IMR-90 (cell line): ENCODE measurements around the gene PHF21B. TPM values are rescaled to one million over a fixed set of nuclear protein-coding genes. Genes with fewer than 3 reads are reported as not detected.

Experiments used
- ATAC-seq: fragments of 200-7000 bp; cut with Tn5 transposase; 2 replicates; pipeline ENCODE4 v1.9.1; 2020; ENCODE audit warnings: low read depth, mild to moderate bottlenecking, moderate library complexity
- BruUV-seq: library from RNA; stranded (reverse); fragments of 400-500 nt; replicated peaks from 2 replicates; lab custom pipeline; 2021; lab: Mats Ljungman, UMichigan
- CTCF ChIA-PET: fragments of 300-600 bp; formaldehyde crosslinking; extraction: SDS; loops from one replicate; lab custom pipeline; 2021; ENCODE audit warnings: antibody characterized with exemption; lab: Yijun Ruan, JAX
- POLR2A ChIA-PET: fragments of 300-600 bp; sonication (Branson Sonifier 250); formaldehyde crosslinking; loops from one replicate; lab custom pipeline; 2022; ENCODE audit warnings: antibody characterized with exemption; ENCODE audit not compliant: unreplicated experiment; lab: Charles Lee
- DNase-seq: peaks from one replicate; pipeline ENCODE4 v3.0.0; 2013
- H2AFZ ChIP-seq: replicated peaks from 2 replicates; pipeline ENCODE3; 2013; ENCODE audit warnings: low read length, mild to moderate bottlenecking; ENCODE audit not compliant: poor library complexity
- H2AK5ac ChIP-seq: 2 replicates; pipeline ENCODE4 v1.6.1; 2013; ENCODE audit warnings: low read depth, low read length, inconsistent platforms
- H2AK9ac ChIP-seq: replicated peaks from 2 replicates; pipeline ENCODE3; 2013; ENCODE audit warnings: mild to moderate bottlenecking, low read depth, low read length, moderate library complexity; ENCODE audit not compliant: poor library complexity
- H2BK120ac ChIP-seq: 2 replicates; pipeline ENCODE4 v1.6.1; 2013; ENCODE audit warnings: low read depth, low read length, inconsistent platforms
- H2BK15ac ChIP-seq: 3 replicates; pipeline ENCODE4 v1.6.1; 2013; ENCODE audit warnings: low read depth, low read length, inconsistent platforms
- H2BK20ac ChIP-seq: 2 replicates; pipeline ENCODE4 v1.6.1; 2013; ENCODE audit warnings: low read depth, mild to moderate bottlenecking, inconsistent platforms, low read length, moderate library complexity
- H2BK5ac ChIP-seq: 2 replicates; pipeline ENCODE4 v1.6.1; 2013; ENCODE audit warnings: mild to moderate bottlenecking, low read depth, low read length, inconsistent platforms; ENCODE audit not compliant: poor library complexity, severe bottlenecking
- H3K14ac ChIP-seq: replicated peaks from 2 replicates; pipeline ENCODE4 v1.6.1; 2013; ENCODE audit warnings: low read depth, low read length, inconsistent platforms
- H3K18ac ChIP-seq: 2 replicates; pipeline ENCODE4 v1.6.1; 2013; ENCODE audit warnings: low read depth, low read length, control low read depth
- H3K23ac ChIP-seq: 2 replicates; pipeline ENCODE4 v1.6.1; 2013; ENCODE audit warnings: low read depth, low read length, inconsistent platforms
- H3K27ac ChIP-seq: 2 replicates; pipeline ENCODE4 v1.5.1; 2013; ENCODE audit warnings: mild to moderate bottlenecking, control low read depth, low read length; ENCODE audit not compliant: insufficient read depth
- H3K27me3 ChIP-seq: 2 replicates; pipeline ENCODE4 v1.6.1; 2013; ENCODE audit warnings: low read length; ENCODE audit not compliant: control insufficient read depth, insufficient read depth
- H3K36me3 ChIP-seq: 2 replicates; pipeline ENCODE4 v1.6.1; 2013; ENCODE audit warnings: low read length, mixed read lengths; ENCODE audit not compliant: control insufficient read depth, insufficient read depth
- H3K4ac ChIP-seq: 2 replicates; pipeline ENCODE4 v1.6.1; 2013; ENCODE audit warnings: low read depth, low read length, inconsistent platforms
- H3K4me1 ChIP-seq: 2 replicates; pipeline ENCODE4 v1.6.1; 2013; ENCODE audit warnings: low read length, mixed read lengths; ENCODE audit not compliant: control insufficient read depth, insufficient read depth
- H3K4me2 ChIP-seq: 2 replicates; pipeline ENCODE4 v1.6.1; 2013; ENCODE audit warnings: low read depth, mild to moderate bottlenecking, control low read depth, low read length, moderate library complexity
- H3K4me3 ChIP-seq: 2 replicates; pipeline ENCODE4 v1.5.1; 2013; ENCODE audit warnings: low read depth, mild to moderate bottlenecking, control low read depth, low read length, moderate library complexity; ENCODE audit not compliant: insufficient read depth
- H3K56ac ChIP-seq: 2 replicates; pipeline ENCODE4 v1.6.1; 2013; ENCODE audit warnings: low read length, inconsistent platforms; ENCODE audit not compliant: insufficient read depth; ENCODE audit errors: extremely low read depth
- H3K79me1 ChIP-seq, 2 experiments: 2 replicates each; pipeline ENCODE4 v1.6.1; 2013; ENCODE audit warnings: low read length in 2 of 2, inconsistent platforms in 1 of 2, low read depth in 1 of 2
- H3K9ac ChIP-seq: 2 replicates; pipeline ENCODE4 v1.6.1; 2013; ENCODE audit warnings: low read depth, low read length, control low read depth
- H3K9me1 ChIP-seq: 2 replicates; pipeline ENCODE4 v1.6.1; 2013; ENCODE audit warnings: low read length, inconsistent platforms; ENCODE audit not compliant: insufficient read depth
- H3K9me3 ChIP-seq: 2 replicates; pipeline ENCODE4 v1.6.1; 2013; ENCODE audit warnings: low read length; ENCODE audit not compliant: control insufficient read depth, insufficient read depth
- H4K20me1 ChIP-seq: 2 replicates; pipeline ENCODE4 v1.6.1; 2013; ENCODE audit warnings: low read length, inconsistent platforms; ENCODE audit not compliant: insufficient read depth
- H4K5ac ChIP-seq: 2 replicates; pipeline ENCODE4 v1.6.1; 2013; ENCODE audit warnings: mild to moderate bottlenecking, low read depth, low read length, control low read depth
- H4K8ac ChIP-seq, 2 experiments: 2 replicates each; pipeline ENCODE4 v1.6.1; 2013; ENCODE audit warnings: low read depth in 2 of 2, low read length in 2 of 2, control low read depth in 1 of 2, inconsistent platforms in 1 of 2
- H4K91ac ChIP-seq: 2 replicates; pipeline ENCODE4 v1.6.1; 2013; ENCODE audit warnings: low read depth, low read length, inconsistent platforms; ENCODE audit not compliant: insufficient read depth
- BHLHE40 ChIP-seq: fragments of 150-350 bp; IDR thresholded peaks from 2 replicates; pipeline ENCODE4 v1.6.1; 2016; ENCODE audit warnings: mild to moderate bottlenecking, low read depth, low read length
- CEBPB ChIP-seq: IDR thresholded peaks from 2 replicates; pipeline ENCODE4 v1.6.1; 2012; ENCODE audit warnings: low read depth, low read length, improper control_type of control experiment
- CHD1 ChIP-seq: IDR thresholded peaks from 2 replicates; pipeline ENCODE4 v1.6.1; 2012; ENCODE audit warnings: low read depth, low read length, improper control_type of control experiment
- CTCF ChIP-seq: conservative IDR thresholded peaks from 2 replicates; pipeline ENCODE4 v1.5.1; 2012; ENCODE audit warnings: mild to moderate bottlenecking, low read depth, low read length, improper control_type of control experiment
- FOS ChIP-seq: fragments of 150-350 bp; IDR thresholded peaks from 2 replicates; pipeline ENCODE4 v1.6.1; 2016; ENCODE audit warnings: low read depth, low read length
- MAFK ChIP-seq: IDR thresholded peaks from 2 replicates; pipeline ENCODE4 v1.6.1; 2012; ENCODE audit warnings: low read depth, low read length, improper control_type of control experiment
- MAZ ChIP-seq: IDR thresholded peaks from 2 replicates; pipeline ENCODE4 v1.6.1; 2012; ENCODE audit warnings: low read depth, mild to moderate bottlenecking, low read length, improper control_type of control experiment, moderate library complexity, borderline replicate concordance
- MXI1 ChIP-seq: IDR thresholded peaks from 2 replicates; pipeline ENCODE4 v1.6.1; 2012; ENCODE audit warnings: low read depth, mild to moderate bottlenecking, low read length, moderate library complexity, borderline replicate concordance
- POLR2A ChIP-seq: IDR thresholded peaks from 2 replicates; pipeline ENCODE4 v1.6.1; 2012; ENCODE audit warnings: mild to moderate bottlenecking, low read depth, low read length
- RAD21 ChIP-seq: IDR thresholded peaks from 2 replicates; pipeline ENCODE4 v1.6.1; 2012; ENCODE audit warnings: low read length, improper control_type of control experiment
- RCOR1 ChIP-seq: IDR thresholded peaks from 2 replicates; pipeline ENCODE4 v1.6.1; 2012; ENCODE audit warnings: mild to moderate bottlenecking, low read length, improper control_type of control experiment; ENCODE audit not compliant: insufficient replicate concordance
- RFX5 ChIP-seq: IDR thresholded peaks from 2 replicates; pipeline ENCODE4 v1.8.0; 2012; ENCODE audit warnings: low read depth, mild to moderate bottlenecking, low read length, moderate library complexity
- SMC3 ChIP-seq: fragments of 150-350 bp; IDR thresholded peaks from 2 replicates; pipeline ENCODE4 v1.6.1; 2016; ENCODE audit warnings: low read depth, mild to moderate bottlenecking, antibody characterized with exemption, low read length, moderate library complexity
- WGBS, 2 experiments: methylation state at CpG; one replicate each; pipeline versions ENCODE4 v1.1.5 to v1.1.7; 2013; ENCODE audit warnings: missing lambda C conversion rate in 2 of 2; ENCODE audit not compliant: insufficient read length in 1 of 2; ENCODE audit errors: extremely low coverage in 2 of 2; 5-methylcytosine and 5-hydroxymethylcytosine counted together
- dilution Hi-C: fragments of 300-500 bp; cut with HindIII; formaldehyde crosslinking; loops from one replicate; pipeline ENCODE4 v1.14.3; 2018; ENCODE audit warnings: low sequenced_read_pairs; ENCODE audit not compliant: unreplicated experiment
- in situ Hi-C: fragments of 300-500 bp; cut with MboI; formaldehyde crosslinking; loops from 3 replicates; pipeline ENCODE4 v1.14.3; 2019; ENCODE audit warnings: low sequenced_read_pairs, inconsistent platforms, mixed read lengths
- intact Hi-C: fragments of 100-400 bp; cut with micrococcal nuclease; formaldehyde crosslinking; loops from 2 replicates; pipeline ENCODE4 v1.10.0; 2022
- polyA plus RNA-seq, 3 experiments: library from polyadenylated mRNA; depleted of rRNA; stranded (reverse); fragments of >200 nt; gene quantifications; 2 replicates each; pipeline ENCODE4 v1.2.3, GENCODE V29; 2012; ENCODE audit warnings: low replicate concordance in 1 of 3
- total RNA-seq: library from RNA; depleted of rRNA; stranded (reverse); fragments of >200 nt; gene quantifications from 2 replicates; pipeline ENCODE4 v1.2.3, GENCODE V29; 2012
- TF ChIP-seq, protein P1 (sequence below): fragments of 150-350 bp; IDR thresholded peaks from 2 replicates; pipeline ENCODE4 v1.6.1; 2016; ENCODE audit warnings: low read depth, mild to moderate bottlenecking, low read length, moderate library complexity, borderline replicate concordance
- TF ChIP-seq, protein P2 (sequence below): fragments of 150-350 bp; IDR thresholded peaks from 2 replicates; pipeline ENCODE4 v1.6.1; 2017; ENCODE audit warnings: mild to moderate bottlenecking, antibody characterized with exemption, low read length, low read depth

Gene PHF21B
- total and polyA plus RNA-seq, 2 of the 4 experiments (the other 2 are of a cell fraction): 0.02 TPM; not detected in 1

DNA sequence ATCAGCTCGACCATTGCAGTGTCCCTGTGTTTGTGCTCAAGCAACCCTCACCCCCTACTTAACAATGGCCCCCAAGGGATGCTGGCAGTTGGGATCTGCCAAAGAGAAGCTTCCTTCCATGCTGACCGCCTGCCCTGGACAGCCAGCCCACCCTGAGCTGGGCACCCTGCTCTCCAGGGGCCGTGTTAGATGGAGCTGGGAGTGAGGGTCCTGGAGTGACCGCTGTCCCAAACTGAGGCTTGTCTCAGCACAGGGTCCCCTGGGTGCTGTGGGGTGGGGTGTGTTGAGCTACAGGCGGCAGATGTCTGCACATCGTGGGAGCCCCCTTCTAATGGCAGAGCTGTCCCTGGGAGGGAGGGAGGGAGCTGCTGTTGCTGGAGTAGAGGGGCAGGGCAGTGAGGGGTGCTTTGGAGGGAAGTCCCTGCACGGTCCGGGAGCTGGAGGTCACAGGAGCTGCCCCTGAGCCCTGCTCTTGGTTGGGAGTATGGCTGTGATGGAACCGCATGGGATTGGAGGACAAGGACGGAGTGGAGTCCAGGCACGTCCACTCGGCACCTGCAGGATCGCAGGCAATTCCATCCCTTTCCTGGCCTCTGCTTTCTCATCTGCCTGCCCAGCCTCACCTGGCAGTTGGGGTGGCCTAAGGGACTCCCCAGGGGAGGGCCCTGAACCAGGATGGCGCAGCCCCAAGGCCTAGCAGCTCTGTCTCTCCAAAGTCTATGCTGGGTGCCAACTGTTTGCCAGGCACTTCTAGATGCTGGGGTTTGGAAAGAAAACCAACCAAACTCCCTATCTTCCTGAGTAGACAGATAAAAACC is 131.1 kb downstream of the PHF21B start:
- Histone ChIP-seq H3K18ac (no peak overlapping the region), H2BK120ac (no peak overlapping the region), H3K4me2 (no peak overlapping the region), H3K4ac (no peak overlapping the region), H4K5ac (no peak overlapping the region), H3K23ac (no peak overlapping the region), H2BK15ac (no peak overlapping the region), H3K4me1 (no peaks in the 10 kb centered on the region), H3K9ac (no peak overlapping the region), H3K9me1 (no peaks in the 10 kb centered on the region), H2AK5ac (no peak overlapping the region), H3K79me1 (no peaks in the 10 kb centered on the region), H3K9me3 (0 out of 2 replicates have a peak, but pooled peaks cover 2% of the 10 kb centered on the region), H2BK5ac (no peak overlapping the region), H3K27me3 (no peaks in the 10 kb centered on the region; the same call in 1 of the 2 replicates), H3K27ac (no peak overlapping the region), H2BK20ac (no peak overlapping the region), H2AFZ (no peak overlapping the region), H4K91ac (no peak overlapping the region), H2AK9ac (no peak overlapping the region), H3K4me3 (no peak overlapping the region), H3K36me3 (no peaks in the 10 kb centered on the region), H4K20me1 (no peaks in the 10 kb centered on the region), H3K14ac (no peak overlapping the region), H3K56ac (no peak overlapping the region), H4K8ac (no peak overlapping the region)
- dilution Hi-C loops (no loop called here), intact Hi-C loops (no loop called here), in situ Hi-C loops (no loop called here)
- POLR2A ChIA-PET: no interaction called here
- DNase-seq: no peak
- BruUV-seq: no TSS peak
- WGBS, 2 experiments: 40% methylated on average over 1 of the region's 14 CpGs; no CpG with 5 or more reads in 1 of the 2 experiments
- ATAC-seq: no peak
- CTCF ChIA-PET: no interaction called here
- TF ChIP-seq CHD1 (no peak), CEBPB (no peak), MAZ (no peak), RFX5 (no peak), RAD21 (no peak), CTCF (no peak), BHLHE40 (no peak), SMC3 (no peak), FOS (no peak), POLR2A (no peak), RCOR1 (no peak), MXI1 (no peak), MAFK (no peak)
- TF ChIP-seq, protein P1, sequence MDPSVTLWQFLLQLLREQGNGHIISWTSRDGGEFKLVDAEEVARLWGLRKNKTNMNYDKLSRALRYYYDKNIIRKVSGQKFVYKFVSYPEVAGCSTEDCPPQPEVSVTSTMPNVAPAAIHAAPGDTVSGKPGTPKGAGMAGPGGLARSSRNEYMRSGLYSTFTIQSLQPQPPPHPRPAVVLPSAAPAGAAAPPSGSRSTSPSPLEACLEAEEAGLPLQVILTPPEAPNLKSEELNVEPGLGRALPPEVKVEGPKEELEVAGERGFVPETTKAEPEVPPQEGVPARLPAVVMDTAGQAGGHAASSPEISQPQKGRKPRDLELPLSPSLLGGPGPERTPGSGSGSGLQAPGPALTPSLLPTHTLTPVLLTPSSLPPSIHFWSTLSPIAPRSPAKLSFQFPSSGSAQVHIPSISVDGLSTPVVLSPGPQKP: no peak
- TF ChIP-seq, protein P2, sequence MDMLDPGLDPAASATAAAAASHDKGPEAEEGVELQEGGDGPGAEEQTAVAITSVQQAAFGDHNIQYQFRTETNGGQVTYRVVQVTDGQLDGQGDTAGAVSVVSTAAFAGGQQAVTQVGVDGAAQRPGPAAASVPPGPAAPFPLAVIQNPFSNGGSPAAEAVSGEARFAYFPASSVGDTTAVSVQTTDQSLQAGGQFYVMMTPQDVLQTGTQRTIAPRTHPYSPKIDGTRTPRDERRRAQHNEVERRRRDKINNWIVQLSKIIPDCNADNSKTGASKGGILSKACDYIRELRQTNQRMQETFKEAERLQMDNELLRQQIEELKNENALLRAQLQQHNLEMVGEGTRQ: no peak
